Sigmoid colon (tissue), 4 donors: ENCODE measurements around the gene PLXNA4.

Source experiments
- CTCF ChIP-seq, 4 experiments: fragments of 450-650 bp in 3 of 4; fragments of 200-600 bp in 1 of 4; IDR thresholded peaks; one replicate each; pipeline ENCODE4 v1.5.1; 2016 to 2019; ENCODE audit warnings: antibody characterized with exemption in 4 of 4, mild to moderate bottlenecking in 3 of 4, moderate library complexity in 2 of 4
- EP300 ChIP-seq, 4 donors: sonication (generic); formaldehyde crosslinking; IDR thresholded peaks; one replicate each; pipeline ENCODE4 v1.6.1; 2017; ENCODE audit warnings: antibody characterized with exemption in 4 of 4
- POLR2AphosphoS5 ChIP-seq, 4 donors: sonication (generic); formaldehyde crosslinking; IDR thresholded peaks; one replicate each; pipeline ENCODE4 v1.6.1; 2017; ENCODE audit warnings: antibody characterized with exemption in 4 of 4

- TF ChIP-seq CTCF (IDR thresholded peaks at IDR 0.05) (no peak), EP300 (IDR thresholded peaks at IDR 0.05) (no peak), POLR2AphosphoS5 (IDR thresholded peaks at IDR 0.05) (no peak)
These were observed 417.4 kb downstream of the PLXNA4 start for GRCh38 chr7:132158841-132159240.
